Activated CD4-positive, alpha-beta memory T cell treated with anti-CD3 and anti-CD28 coated beads for 36 hours (primary cell): ENCODE results near the gene KAT14. TPM values are rescaled to one million over a fixed set of nuclear protein-coding genes. Genes with fewer than 3 reads are reported as not detected.

Experiments used
- total RNA-seq, 2 experiments: library from RNA; stranded (reverse); gene quantifications; one replicate each; pipeline ENCODE4 v1.2.3, GENCODE V29; 2021

The KAT14 gene
- total RNA-seq, 2 experiments from 2014 or later, result 14.2 to 14.4 TPM

Other genes starting within 250 kb of the KAT14 start
- gene SNX5, start 169.1 kb upstream of the KAT14 start, total RNA-seq, result 100 to 1,000 TPM; 234 to 256 TPM
- gene MGME1, start 168.8 kb upstream of the KAT14 start, total RNA-seq, result 10 to 100 TPM; 31.0 to 34.7 TPM
- gene OVOL2, start 79.9 kb upstream of the KAT14 start, total RNA-seq, result not detected
- gene PET117, start within 50 bp of the KAT14 start, total RNA-seq, result 10 to 100 TPM; 15.2 to 15.9 TPM
- gene ZNF133, start 150.7 kb downstream of the KAT14 start, total RNA-seq, result 1 to 10 TPM; 7.5 to 9.0 TPM